HEK293T (cell line): ENCODE measurements around the gene NOXO1.

Experiments
- ARNT ChIP-seq: fragments of 450-650 bp; IDR thresholded peaks from 2 replicates; pipeline ENCODE4 v1.6.1; 2017; ENCODE audit warnings: mild to moderate bottlenecking
- BHLHE40 ChIP-seq: fragments of 450-650 bp; IDR thresholded peaks from 2 replicates; pipeline ENCODE4 v1.6.1; 2016; ENCODE audit warnings: mild to moderate bottlenecking, moderate library complexity, borderline replicate concordance
- CTBP1 ChIP-seq: fragments of 450-650 bp; IDR thresholded peaks from 2 replicates; pipeline ENCODE4 v1.6.1; 2016; ENCODE audit warnings: borderline replicate concordance
- FOXA1 ChIP-seq: fragments of 450-650 bp; IDR thresholded peaks from 2 replicates; pipeline ENCODE4 v1.6.1; 2016; ENCODE audit warnings: mild to moderate bottlenecking
- FOXK2 ChIP-seq: fragments of 450-650 bp; IDR thresholded peaks from 2 replicates; pipeline ENCODE4 v1.6.1; 2016; ENCODE audit warnings: mild to moderate bottlenecking
- FOXM1 ChIP-seq: fragments of 450-650 bp; IDR thresholded peaks from 2 replicates; pipeline ENCODE4 v1.6.1; 2017; ENCODE audit warnings: mild to moderate bottlenecking, borderline replicate concordance
- HDGF ChIP-seq: fragments of 450-650 bp; IDR thresholded peaks from 2 replicates; pipeline ENCODE4 v1.6.1; 2017; ENCODE audit warnings: antibody characterized with exemption, borderline replicate concordance
- L3MBTL2 ChIP-seq: fragments of 450-650 bp; conservative IDR thresholded peaks from 2 replicates; pipeline ENCODE4 v1.6.1; 2016; ENCODE audit warnings: mild to moderate bottlenecking
- NFRKB ChIP-seq: fragments of 450-650 bp; IDR thresholded peaks from 2 replicates; pipeline ENCODE4 v1.6.1; 2016; ENCODE audit warnings: mild to moderate bottlenecking, moderate library complexity
- SP1 ChIP-seq: fragments of 450-650 bp; IDR thresholded peaks from 2 replicates; pipeline ENCODE4 v1.6.1; 2017
- SUZ12 ChIP-seq: fragments of 450-650 bp; IDR thresholded peaks from 2 replicates; pipeline ENCODE4 v1.6.1; 2016; ENCODE audit warnings: mild to moderate bottlenecking
- TARDBP ChIP-seq: fragments of 450-650 bp; IDR thresholded peaks from 2 replicates; pipeline ENCODE4 v1.6.1; 2016
- ZNF384 ChIP-seq: fragments of 450-650 bp; IDR thresholded peaks from 2 replicates; pipeline ENCODE4 v1.6.1; 2016

- no peak for TF ChIP-seq FOXM1
- no peak for TF ChIP-seq ZNF384
- TF ChIP-seq SP1, result no peak
- no peak for TF ChIP-seq FOXK2
- no peak for TF ChIP-seq ARNT
- no peak for TF ChIP-seq SUZ12
- no peak; the same call in none of the 2 replicates for TF ChIP-seq CTBP1
- TF ChIP-seq BHLHE40, result no peak
- no peak for TF ChIP-seq FOXA1
- no peak for TF ChIP-seq NFRKB
- TF ChIP-seq L3MBTL2, result peak; percentile 71
- TF ChIP-seq TARDBP, result no peak
- no peak; the same call in 1 of the 2 replicates for TF ChIP-seq HDGF
Observed at GRCh38 chr16:1971796-1972489, 9.3 kb downstream of the NOXO1 start, which contains the start of gene TBL3.
